ENCODE results near the gene HLA-DPA1.

HLA-DPA1 gene

DNA sequence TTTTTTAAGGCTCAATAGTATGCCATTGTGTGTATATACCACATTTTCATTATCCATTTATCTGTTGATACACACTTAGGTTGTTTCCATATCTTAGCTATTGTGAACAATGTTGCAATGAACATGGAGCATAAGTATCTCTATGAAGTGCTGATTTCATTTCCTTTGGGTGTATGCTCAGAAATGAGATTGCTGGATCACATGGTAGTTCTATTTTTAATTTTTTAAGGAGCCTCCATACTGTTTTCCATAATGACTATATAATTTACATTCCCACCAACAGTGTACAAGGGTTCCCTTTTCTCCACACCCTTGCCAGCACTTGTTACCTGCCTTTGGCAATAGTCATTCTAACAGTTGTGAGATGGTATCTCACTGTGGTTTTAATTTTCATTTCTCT lies 48.9 kb downstream of the HLA-DPA1 start:
- H3K27ac ChIP-seq (ENCODE audit: poor library complexity, severe bottlenecking), result no peak overlapping the region
- H3K27me3 ChIP-seq (ENCODE audit: insufficient read depth, poor library complexity, severe bottlenecking), result peaks cover 23% of the 10 kb centered on the region
- DNase-seq (ENCODE audit: low spot score), result no peak
- TF ChIP-seq CTCF (IDR thresholded peaks at IDR 0.05; ENCODE audit: poor library complexity, severe bottlenecking), result no peak
- H3K36me3 ChIP-seq (ENCODE audit: low read depth), result no peaks in the 10 kb centered on the region
- no peaks in the 10 kb centered on the region for H3K9me3 ChIP-seq (ENCODE audit: severe bottlenecking)
- no peaks in the 10 kb centered on the region for H3K4me1 ChIP-seq (ENCODE audit: insufficient read depth, poor library complexity, severe bottlenecking)
- H3K4me3 ChIP-seq (ENCODE audit: severe bottlenecking), result no peak overlapping the region
- no peak for ATAC-seq (ENCODE audit: low read depth)

GRCh38 chr6:33023536-33023935 lies 49.9 kb downstream of the HLA-DPA1 start:
- DNase-seq (ENCODE audit: low spot score) (no peak), ATAC-seq (ENCODE audit: low read depth) (no peak)
- no peaks in the 10 kb centered on the region for H3K4me1 ChIP-seq (ENCODE audit: insufficient read depth, poor library complexity, severe bottlenecking)

GRCh38 chr6:33021917-33022316 lies 51.5 kb downstream of the HLA-DPA1 start:
- H3K27me3 ChIP-seq (ENCODE audit: insufficient read depth, poor library complexity, severe bottlenecking), result peaks cover 19% of the 10 kb centered on the region
- no peak for ATAC-seq (ENCODE audit: low read depth)
- no peak for DNase-seq (ENCODE audit: low spot score)
- no peaks in the 10 kb centered on the region for H3K4me1 ChIP-seq (ENCODE audit: insufficient read depth, poor library complexity, severe bottlenecking)
- no peak overlapping the region for H3K4me3 ChIP-seq (ENCODE audit: severe bottlenecking)
- no peaks in the 10 kb centered on the region for H3K36me3 ChIP-seq (ENCODE audit: low read depth)
- no peak for TF ChIP-seq CTCF (IDR thresholded peaks at IDR 0.05; ENCODE audit: poor library complexity, severe bottlenecking)
- H3K9me3 ChIP-seq (ENCODE audit: severe bottlenecking), result no peaks in the 10 kb centered on the region
- no peak overlapping the region for H3K27ac ChIP-seq (ENCODE audit: poor library complexity, severe bottlenecking)

More at GRCh38 chr6:33023536-33023935, 49.9 kb downstream of the HLA-DPA1 start:
- Histone ChIP-seq H3K27me3 (ENCODE audit: insufficient read depth, poor library complexity, severe bottlenecking) (peaks cover 23% of the 10 kb centered on the region), H3K9me3 (ENCODE audit: severe bottlenecking) (no peaks in the 10 kb centered on the region), H3K27ac (ENCODE audit: poor library complexity, severe bottlenecking) (no peak overlapping the region), H3K36me3 (ENCODE audit: low read depth) (no peaks in the 10 kb centered on the region), H3K4me3 (ENCODE audit: severe bottlenecking) (no peak overlapping the region)
- no peak for TF ChIP-seq CTCF (IDR thresholded peaks at IDR 0.05; ENCODE audit: poor library complexity, severe bottlenecking)

- no peak overlapping the region for H3K4me3 ChIP-seq (ENCODE audit: severe bottlenecking)
- H3K27ac ChIP-seq (ENCODE audit: poor library complexity, severe bottlenecking), result no peak overlapping the region
- H3K9me3 ChIP-seq (ENCODE audit: severe bottlenecking), result no peaks in the 10 kb centered on the region
- H3K4me1 ChIP-seq (ENCODE audit: insufficient read depth, poor library complexity, severe bottlenecking), result no peaks in the 10 kb centered on the region
- peaks cover 9% of the 10 kb centered on the region for H3K27me3 ChIP-seq (ENCODE audit: insufficient read depth, poor library complexity, severe bottlenecking)
- ATAC-seq (ENCODE audit: low read depth) (no peak), DNase-seq (ENCODE audit: low spot score) (no peak)
- H3K36me3 ChIP-seq (ENCODE audit: low read depth), result no peaks in the 10 kb centered on the region
- TF ChIP-seq CTCF (IDR thresholded peaks at IDR 0.05; ENCODE audit: poor library complexity, severe bottlenecking), result no peak
These were observed 54.1 kb downstream of the HLA-DPA1 start for GRCh38 chr6:33019372-33019771.

GRCh38 chr6:33018904-33019303 lies 54.5 kb downstream of the HLA-DPA1 start:
- Histone ChIP-seq H3K4me1 (ENCODE audit: insufficient read depth, poor library complexity, severe bottlenecking) (no peaks in the 10 kb centered on the region), H3K9me3 (ENCODE audit: severe bottlenecking) (no peaks in the 10 kb centered on the region), H3K27me3 (ENCODE audit: insufficient read depth, poor library complexity, severe bottlenecking) (peaks cover 9% of the 10 kb centered on the region), H3K4me3 (ENCODE audit: severe bottlenecking) (no peak overlapping the region), H3K27ac (ENCODE audit: poor library complexity, severe bottlenecking) (no peak overlapping the region), H3K36me3 (ENCODE audit: low read depth) (no peaks in the 10 kb centered on the region)
- ATAC-seq (ENCODE audit: low read depth), result 0 out of 3 replicates have a peak, but pooled peaks have one; percentile 25
- DNase-seq (ENCODE audit: low spot score), result no peak
- TF ChIP-seq CTCF (IDR thresholded peaks at IDR 0.05; ENCODE audit: poor library complexity, severe bottlenecking), result no peak
